Stimulated activated CD4-positive, alpha-beta T cell treated with anti-CD3 and anti-CD28 coated beads, TNF-alpha, amount 100 ng/mL, for 24 hours (primary cell): ENCODE data around the gene MED10.

Experiments
- DNase-seq, 3 experiments: peaks; one replicate each; pipeline ENCODE4 v3.0.0-alpha.2; 2020; ENCODE audit warnings: low read depth in 3 of 3

Gene MED10

DNA sequence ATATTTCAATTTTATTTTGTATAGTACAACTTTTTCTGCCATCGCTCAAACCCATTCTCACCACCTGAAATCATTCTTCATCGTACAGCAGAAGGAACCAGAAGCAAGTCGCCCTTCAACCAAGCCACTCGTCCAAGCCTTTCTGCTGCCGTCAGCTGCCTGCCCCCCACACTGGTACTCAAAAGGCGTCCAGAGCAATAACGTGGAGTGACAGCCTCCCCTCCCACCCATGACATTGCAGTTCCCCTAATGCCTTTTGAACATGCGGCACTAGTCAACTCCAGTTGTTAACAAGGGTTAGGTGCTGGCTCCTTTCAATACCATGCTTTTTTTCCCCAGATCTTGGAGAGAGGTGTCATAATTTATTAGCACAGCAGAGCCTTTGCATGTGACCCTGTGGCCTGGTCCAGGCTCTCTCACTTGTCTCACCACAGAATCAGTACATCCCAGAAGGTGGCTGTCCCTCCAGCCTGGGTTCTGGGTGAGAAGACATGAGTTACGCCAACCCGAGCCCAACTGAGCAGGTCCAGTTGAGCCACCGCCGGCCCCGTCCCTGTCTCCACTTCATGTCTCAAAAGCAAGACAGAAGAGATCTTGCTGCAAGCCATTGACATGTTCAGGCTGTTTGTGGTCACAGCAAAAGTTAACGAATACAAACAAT, 20.4 kb upstream of the MED10 start:
- no peak for DNase-seq

GRCh38 chr5:6397536-6398269, 19.4 kb upstream of the MED10 start:
- DNase-seq, result no peak

DNA sequence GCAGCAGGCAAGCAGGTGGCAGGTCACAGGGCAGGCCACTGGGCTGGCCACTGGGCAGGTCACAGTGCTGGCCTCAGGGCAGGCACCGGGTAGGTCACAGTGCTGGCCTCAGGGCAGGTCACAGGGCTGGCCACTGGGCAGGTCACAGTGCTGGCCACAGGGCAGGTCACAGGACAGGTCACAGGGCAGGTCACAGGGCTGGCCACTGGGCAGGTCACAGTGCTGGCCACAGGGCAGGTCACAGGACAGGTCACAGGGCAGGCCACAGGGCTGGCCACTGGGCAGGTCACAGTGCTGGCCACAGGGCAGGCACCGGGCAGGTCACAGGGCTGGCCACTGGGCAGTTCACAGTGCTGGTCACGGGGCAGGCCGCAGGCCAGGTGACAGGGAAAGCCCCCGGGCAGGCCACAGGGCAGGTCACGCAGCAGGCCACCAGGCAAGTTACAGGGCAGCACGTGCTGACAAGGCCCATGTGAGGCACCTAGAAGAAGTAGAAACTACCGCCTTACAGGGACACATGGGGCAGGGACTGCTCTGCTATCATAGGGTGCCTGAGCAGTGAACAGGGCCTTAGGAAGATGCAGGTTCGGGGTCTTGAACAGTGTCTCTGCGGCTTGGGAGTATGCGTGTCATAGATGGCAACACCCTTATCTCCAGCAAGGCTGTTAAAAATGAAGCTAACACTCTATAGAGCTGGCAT, 18.6 kb upstream of the MED10 start:
- no peak for DNase-seq

- no peak for DNase-seq
Measured at GRCh38 chr5:6396043-6396442, 17.7 kb upstream of the MED10 start.

DNA sequence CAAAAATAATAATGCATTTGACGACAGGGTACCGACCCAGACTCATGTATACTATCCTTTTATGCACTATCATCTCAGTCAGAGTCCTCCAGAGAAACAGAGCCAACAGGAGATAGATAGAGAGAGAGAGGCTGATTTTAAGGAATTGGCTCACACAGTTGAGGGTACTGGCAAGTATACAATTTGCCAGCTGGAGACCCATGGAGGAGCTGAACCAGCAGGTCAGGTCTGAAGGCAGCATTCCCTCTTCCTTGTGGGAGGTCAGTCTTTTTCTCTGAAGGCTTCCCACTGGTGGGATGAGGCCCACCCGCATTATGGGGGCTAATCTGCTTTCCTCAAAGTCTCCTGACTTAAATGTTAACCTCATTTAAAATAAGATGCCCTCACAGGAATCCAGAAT, 17.3 kb upstream of the MED10 start:
- no peak for DNase-seq

GRCh38 chr5:6395102-6395445, 16.7 kb upstream of the MED10 start:
- DNase-seq, result no peak

DNA sequence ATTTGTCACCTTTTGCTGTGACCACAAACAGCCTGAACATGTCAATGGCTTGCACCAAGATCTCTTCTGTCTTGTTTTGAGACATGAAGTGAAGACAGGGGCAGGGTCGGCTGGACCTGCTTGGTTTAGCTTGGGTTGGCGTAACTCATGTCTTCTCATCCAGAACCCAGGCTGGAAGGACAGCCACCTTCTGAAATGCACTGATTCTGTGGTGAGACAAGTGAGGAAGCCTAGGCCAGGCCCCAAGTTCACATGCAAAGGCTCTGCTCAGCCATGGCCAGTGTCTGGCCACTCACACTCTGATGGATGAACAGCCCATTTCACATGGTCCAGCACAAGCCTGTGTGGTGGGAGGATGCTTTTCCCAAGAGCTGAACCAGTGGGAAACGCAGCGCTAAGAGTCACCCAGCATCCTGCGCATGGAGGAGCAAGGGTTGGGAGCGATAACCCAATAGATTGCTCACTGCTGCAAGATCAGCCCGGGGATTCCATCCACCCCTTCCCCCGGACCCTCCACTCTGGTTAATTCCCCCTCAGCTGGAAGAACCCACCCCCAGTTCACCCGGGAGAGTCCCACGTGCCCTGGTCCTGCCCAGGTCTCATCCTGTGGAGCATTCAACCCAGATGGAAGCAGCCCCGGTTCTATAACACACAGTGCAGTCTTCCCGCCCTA, 16.2 kb upstream of the MED10 start:
- no peak for DNase-seq

GRCh38 chr5:6393596-6394194, 15.3 kb upstream of the MED10 start:
- no peak for DNase-seq

DNA sequence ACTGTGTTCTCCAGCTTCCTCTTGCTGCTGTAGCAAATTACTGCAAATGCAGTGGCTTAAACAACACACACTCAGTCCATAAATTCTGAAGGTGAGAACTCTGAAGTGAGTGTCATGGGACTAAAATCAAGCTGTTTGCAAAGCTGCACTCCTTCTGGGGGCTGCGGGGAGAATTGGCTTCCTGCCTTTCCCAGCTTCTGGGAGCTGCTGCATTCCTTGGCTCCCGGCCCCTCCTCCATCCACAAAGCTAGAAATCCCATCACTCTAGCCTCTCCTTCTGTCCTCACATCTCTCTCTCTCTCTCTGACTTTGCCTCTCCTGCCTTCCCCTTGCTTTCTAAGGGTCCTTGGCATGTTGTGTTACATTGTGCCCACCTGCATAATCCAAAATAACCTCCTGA, 14.2 kb upstream of the MED10 start:
- no peak for DNase-seq

DNA sequence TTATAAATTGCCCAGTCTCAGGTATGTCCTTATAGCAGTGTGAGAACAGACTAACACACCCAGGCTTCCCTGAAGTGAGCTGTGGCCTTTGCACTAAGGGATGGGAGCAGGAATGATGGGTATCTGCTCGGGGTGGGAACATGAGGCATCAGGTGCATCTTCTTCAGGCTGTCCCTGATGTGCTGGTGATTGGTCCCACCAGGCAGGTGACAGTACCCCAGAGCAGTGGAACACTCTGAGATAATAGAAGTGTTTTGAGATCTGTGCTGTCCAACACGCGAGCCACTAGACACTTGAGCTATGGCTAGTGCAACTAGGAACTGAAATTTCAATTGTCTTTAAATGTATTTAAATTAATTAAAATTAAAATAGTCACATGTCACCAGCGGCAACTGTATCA, 12.8 kb upstream of the MED10 start:
- DNase-seq, result no peak

DNA sequence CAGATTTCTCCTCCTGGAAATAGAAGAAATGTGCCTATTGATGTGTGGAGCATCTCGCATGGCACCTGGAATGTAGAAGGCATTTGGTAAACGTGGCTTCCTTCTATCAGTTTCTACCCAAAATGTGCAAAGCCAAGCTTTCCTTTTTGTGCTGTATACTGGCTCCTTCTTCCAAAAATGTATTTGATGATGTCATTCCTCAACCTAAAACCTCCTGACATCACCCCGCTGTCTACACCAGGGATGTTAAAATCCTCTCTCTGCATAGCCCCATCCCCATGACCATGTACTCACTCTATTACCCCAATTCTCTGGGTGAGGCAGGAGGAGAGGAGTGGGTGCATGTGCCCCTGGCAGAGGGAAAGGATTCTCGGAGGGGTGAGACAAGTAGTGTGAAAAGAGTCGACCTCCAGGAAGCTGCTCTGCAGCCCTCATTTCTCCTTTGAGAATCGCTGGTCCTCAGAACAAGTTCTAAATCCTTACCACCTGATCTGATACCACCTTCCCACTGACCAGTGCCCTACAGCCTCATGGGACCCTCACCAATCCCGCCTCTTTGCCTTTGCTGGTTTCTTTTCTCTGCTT, 11.7 kb upstream of the MED10 start:
- no peak for DNase-seq

GRCh38 chr5:6389397-6389796, 11.1 kb upstream of the MED10 start:
- DNase-seq, result no peak

GRCh38 chr5:6387970-6388369, 9.6 kb upstream of the MED10 start:
- no peak for DNase-seq

DNA sequence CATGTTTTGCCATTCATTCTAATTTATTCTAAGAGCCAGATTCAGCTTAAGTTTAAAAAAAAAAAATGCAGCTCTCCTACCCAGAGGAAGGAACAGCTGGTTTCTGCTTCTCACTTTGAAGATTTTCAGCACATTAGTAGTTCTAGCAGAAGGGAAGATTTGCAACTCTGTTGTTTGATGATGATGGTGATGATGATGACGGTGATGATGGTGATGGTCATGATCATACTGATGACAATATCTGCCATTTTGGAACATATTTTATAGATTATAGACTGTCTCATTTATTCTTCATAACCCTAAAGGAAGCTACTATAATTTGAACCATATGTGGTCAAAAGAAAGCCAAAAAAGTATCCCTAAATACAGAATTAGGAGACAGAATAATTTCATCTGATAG, 7.9 kb upstream of the MED10 start:
- no peak for DNase-seq

DNA sequence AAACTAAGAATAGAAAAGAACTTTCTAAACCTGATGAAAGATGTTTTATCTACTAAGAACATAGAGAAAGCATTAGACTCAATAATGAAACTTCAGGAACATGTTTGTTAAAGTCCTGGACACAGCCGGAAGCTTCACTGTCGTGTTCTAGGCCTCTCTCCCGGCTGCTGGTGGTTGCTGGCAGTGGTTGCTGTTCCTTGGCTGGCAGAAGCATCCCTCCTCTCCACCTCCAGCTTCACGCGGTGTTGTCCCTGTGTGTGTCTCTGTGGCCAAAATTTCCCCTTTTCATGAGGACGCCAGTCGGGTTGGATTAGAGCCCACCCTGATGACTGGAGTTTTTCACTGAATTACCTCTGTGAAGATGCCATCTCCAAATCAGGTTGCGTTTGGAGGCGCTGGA, 6.5 kb upstream of the MED10 start:
- DNase-seq, result no peak

DNA sequence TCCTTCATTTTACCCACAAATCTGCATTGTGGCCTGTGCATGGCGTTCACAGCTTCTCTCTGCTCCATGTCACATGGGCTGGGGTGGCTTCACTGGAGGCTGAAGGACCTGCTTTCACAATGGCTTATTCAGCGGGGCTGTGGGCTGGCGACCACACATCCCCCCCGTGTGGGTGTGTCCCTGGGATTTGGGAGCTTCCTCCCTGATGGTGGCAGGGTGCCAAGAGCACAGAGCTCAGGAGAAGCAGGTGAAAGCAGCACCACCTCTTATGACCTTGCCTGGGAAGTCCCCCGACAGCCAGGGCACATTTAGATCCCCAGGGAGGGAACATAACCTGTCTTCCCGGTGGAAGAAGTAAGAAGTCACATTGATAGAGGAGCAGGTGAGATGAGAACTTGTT, 5.0 kb upstream of the MED10 start:
- DNase-seq, result no peak

- DNase-seq, result no peak
Measured at GRCh38 chr5:6379246-6379645, 899 bp upstream of the MED10 start.

- DNase-seq, result no peak
Measured at GRCh38 chr5:6378766-6379103, 388 bp upstream of the MED10 start.

GRCh38 chr5:6377582-6377904, 804 bp downstream of the MED10 start:
- DNase-seq, result no peak

GRCh38 chr5:6376974-6377520, 1.3 kb downstream of the MED10 start:
- no peak for DNase-seq

DNA sequence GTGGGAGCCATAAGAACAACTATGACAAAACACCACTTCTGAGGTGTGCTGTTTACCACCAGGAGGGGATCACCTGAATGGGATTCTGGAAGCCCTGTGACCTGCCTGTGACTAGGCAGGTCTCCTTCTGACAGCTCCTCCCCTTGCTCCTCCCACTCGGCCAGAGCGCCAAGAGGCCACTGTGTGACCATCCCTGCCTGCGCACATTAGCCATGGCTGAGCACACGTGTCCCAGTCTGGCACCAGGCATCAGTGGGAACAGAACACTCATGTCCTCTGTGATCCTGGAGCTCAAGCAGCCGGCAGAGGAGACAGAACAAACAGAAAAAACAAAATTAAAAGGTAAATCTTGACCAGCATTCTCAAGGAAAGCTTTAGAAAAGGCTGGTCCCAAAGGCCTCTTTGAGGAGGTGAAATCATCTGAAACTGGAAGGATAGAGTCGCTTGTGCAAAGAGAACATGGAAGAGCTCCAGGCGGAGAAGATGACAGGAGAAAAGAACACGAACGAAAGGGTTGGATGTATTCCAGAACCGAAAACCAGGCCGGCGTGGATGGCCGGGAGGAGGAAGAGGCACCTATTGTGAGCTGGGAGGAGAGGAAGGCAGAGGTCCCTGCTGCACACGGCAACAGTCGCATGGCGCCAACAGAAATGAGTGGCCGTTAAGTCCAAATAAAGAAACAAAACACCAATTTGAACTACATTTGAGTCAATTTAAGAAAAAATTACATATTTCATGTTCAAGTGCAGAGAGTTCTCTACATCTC, 5.1 kb downstream of the MED10 start:
- DNase-seq, result no peak
